NCI-H1436 treated with DMSO at 0.1 percent for 48 hours (cell line): Measurements from ENCODE around the gene GALNT16.

Experiments used
- DNase-seq: peaks from one replicate; lab custom pipeline; 2025; lab: John Stamatoyannopoulos, UW

GALNT16 gene

DNA sequence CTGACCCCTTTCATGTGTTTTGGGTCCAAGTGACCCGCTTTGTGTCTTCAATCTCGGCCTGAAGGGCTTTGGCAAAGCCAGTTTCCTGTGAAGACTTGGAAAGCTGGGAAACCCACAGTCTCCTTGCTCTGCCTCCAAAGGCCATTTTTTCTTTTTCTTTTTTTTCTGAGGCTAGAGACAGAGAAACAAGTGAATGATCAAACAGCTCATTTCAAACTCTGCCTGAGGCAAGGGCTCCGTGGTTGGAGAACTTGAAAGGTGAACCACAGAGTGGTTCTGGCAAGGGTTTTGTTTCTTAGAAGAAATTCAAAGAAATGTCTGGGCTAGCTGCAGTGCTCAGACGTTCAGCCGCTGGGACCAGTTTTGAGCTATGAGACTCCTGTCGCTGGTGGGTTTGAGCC lies 75.4 kb downstream of the GALNT16 start:
- DNase-seq: no peak

DNA sequence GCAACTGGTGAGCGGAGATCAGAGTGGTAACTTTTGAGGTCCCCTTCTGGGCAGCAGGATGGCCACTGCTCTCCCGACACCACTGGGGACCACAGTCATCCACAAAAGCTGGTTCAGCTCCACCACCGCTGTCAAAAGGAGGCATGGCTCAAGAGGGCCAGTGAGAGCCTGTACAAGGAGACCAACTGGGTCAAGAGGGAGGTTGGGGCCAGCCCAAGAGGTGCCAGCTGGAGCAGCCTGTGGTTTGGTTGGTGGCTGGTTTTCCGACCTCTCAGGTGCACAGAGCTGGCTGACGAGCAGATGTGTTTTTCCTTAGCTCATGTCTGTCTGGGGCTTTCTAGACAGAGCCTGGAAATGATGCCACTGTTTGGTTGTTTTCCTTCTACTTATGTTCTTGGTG lies 78.0 kb downstream of the GALNT16 start:
- no peak for DNase-seq

DNA sequence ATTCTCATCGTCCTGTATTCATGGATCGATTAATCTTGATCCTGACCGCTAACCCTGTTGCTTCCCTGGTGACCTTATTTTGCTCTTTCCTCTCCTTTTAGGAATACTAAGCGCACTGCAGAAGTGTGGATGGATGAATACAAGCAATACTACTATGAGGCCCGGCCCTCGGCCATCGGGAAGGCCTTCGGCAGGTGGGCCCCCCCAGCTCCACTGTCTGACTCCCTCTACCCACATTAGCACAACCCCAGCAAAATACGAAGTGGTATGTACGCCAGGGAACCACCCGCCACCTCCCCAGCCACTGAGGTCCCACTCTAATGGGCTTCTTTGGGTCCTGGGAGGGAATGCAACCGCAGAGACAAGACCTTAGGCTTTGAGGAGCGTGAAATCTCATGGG lies 79.5 kb downstream of the GALNT16 start:
- DNase-seq: no peak

DNA sequence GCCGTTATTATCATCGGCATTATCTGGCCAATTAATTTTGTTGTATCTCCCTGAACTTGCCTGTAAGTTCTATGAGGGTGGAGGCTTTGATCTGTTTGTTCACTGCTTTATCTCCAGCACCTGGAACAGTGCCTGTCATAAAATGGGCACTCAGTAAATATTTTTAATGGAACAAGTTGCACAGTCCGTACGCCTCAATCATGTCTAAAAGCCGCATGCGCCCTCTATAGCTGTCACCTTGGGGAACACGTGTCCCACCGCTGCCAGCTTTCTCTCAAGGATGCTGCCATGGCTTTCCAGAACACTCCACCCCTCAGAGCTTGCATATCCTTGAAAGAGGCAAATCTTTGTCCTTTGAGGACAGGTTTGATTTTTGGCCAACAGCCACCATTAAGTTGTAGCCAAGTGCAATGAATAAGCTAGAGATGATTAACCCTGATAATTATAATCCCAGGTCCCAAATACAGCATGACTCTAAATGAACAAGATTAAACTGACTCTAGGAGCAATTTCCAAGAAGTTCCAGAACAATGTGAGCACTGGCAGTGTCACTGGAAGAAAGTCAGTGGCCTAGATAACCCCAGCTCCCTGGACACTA lies 83.1 kb downstream of the GALNT16 start:
- no peak for DNase-seq

DNA sequence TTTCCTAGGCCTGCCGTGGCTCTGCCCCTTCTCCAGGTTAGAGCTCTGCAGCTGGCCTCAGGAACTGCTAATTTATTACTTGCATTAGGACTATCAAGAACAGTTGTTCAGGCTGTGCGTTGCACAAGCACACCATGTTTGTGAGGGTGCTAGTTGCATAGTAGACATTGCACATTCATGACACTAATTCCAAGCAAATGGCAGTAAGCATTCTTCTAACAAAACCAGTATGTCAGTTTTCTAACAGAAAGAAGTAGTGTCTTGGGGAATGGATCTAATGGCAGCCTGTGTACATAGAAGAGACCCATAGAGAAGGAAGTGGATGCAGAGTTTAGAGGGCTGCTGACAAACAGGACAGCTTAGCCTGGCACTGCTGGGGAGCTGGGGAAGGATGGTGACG lies 84.2 kb downstream of the GALNT16 start:
- no peak for DNase-seq

DNA sequence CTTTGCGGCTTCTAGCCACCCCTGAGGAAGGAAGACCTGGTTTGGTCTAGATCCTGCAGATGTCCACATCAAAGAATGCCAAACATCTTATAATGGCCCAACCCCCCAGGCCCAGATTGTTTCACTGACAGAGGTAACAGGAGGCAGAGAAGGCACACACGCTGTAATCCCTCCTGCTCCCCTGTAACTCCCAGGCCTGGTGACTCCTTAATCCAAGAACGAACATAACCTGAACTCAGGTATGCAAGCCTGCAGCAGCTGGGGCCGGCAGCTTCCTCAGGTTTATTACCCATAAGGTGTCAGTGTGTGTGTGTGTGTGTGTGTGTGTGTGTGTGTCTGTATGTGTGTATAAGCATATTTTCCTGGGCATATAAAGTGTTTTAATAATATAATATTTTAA lies 85.4 kb downstream of the GALNT16 start:
- DNase-seq: no peak

DNA sequence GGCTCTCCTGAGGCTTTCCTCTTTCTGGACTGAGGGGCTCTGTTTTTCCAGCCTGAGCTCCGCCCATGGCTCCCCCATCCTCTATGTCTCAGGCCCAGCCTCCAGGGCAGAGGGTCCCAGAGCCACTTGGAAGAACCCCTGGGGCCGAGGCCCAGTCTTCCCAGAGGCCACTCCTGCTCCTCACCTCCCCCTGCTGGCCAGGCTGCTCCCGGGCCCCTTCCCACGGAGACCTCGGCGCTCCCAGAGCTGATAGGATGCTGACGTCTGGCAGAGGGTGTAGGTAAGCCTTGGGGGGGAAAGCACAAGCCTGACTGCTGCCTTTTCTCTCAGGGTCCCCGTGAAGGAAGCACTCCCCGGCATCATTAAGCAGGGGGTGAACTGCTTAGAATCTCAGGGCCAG lies 86.8 kb downstream of the GALNT16 start:
- no peak for DNase-seq

DNA sequence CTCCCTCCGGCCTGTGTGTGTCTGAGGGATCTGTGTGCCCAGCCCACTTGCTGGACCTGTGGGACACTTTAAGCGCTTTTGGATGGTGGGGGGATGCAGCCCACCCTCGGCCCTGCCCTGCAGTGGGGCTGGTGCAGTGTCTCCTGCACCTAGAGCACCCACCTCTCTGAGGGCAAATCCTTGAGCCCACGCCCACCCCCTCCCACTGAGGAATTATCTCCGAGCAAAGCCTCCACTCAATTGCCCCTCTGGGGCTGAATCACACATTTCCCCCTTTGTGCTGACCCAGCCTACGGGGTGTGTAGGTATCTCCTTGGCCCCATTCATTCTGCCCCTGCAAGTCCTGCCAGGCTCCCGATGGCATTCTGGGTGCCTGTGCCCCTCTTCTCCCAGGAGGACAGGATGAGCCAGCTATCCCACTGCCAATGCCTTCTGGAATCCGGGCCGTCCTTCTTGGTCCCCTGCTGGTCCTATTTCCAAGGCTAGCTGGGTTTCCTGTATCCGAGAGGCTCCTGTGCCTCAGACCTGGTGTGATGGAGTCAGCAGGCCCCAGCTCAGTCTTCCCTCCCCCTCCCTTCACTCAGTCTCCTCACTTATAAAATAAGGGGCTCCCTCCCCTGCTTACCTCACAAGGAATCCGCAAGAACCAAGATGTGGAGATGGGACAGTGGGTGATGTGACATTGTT lies 89.3 kb downstream of the GALNT16 start:
- no peak for DNase-seq

DNA sequence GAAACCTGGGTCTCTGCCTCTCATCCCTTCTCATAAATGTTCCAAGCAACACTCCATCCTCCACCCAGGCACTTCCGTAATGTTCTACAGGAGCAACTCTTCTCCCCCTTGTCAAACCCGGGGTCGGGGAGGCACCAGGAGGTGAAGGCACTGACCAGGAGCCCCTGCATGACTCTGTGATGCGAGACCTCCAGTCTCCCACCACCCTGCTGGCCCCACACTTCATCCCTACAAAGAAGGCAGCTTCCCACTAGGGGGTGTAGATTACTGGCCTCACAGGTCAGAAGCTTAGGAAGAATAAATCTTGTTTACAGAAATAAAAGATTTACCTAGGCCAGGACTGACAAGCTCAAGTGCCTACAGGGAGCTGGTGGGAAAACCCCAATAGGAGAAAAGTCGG lies 90.9 kb downstream of the GALNT16 start:
- DNase-seq: no peak

DNA sequence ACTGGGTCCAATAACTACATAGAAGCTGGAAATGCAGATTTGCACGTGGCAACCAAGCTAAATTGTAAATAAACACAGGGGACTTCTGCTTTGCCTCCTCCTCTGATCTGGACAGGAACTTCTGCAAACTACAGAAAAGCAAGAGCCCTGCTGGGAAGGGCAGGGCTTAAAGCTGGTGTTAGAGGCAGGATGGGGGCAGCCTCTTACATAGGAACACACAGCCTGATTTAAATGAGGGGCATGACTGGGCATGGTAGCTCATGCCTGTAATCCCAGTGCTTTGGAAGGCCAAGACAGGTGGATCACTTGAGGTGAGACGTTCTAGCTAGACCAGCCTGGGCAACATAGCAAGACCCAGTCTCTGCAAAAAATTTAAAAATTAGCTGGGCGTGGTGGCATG lies 91.4 kb downstream of the GALNT16 start:
- DNase-seq: no peak

DNA sequence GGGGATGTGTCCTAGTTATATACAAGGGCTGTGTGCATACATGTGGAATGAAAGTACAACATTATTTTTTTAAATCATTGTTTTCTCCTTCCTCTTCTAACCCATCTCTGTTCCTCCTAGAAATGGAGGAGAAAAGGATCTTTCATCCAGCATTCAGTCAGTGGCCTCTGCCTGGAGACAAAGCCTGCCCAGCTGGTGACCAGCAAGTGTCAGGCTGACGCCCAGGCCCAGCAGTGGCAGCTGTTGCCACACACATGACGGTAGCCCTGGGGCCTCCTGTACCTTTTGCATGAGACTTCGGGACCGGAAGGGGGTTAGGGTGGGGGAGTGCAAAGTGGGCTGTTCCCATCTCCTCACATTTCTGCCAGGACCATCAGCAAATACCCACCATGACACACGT lies 92.0 kb downstream of the GALNT16 start:
- DNase-seq: no peak

DNA sequence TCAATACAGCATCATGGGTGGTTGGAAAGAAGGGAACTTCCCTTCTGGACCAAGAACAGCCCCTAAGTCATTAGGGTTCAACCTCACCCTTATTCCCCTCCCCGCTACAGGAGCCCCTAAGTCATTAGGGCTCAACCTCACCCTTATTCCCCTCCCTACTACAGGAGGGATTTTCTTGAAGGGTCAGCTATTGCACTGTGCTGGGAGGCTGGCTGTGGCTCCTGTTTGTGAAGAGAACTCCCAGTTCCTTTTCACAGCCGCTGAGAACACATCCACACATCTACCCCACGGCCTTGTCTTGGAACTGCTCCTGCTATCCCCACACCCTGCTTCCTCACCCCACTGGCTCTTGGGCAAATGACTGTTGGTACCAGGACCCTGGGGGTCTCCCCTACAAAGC lies 93.2 kb downstream of the GALNT16 start:
- DNase-seq: no peak

DNA sequence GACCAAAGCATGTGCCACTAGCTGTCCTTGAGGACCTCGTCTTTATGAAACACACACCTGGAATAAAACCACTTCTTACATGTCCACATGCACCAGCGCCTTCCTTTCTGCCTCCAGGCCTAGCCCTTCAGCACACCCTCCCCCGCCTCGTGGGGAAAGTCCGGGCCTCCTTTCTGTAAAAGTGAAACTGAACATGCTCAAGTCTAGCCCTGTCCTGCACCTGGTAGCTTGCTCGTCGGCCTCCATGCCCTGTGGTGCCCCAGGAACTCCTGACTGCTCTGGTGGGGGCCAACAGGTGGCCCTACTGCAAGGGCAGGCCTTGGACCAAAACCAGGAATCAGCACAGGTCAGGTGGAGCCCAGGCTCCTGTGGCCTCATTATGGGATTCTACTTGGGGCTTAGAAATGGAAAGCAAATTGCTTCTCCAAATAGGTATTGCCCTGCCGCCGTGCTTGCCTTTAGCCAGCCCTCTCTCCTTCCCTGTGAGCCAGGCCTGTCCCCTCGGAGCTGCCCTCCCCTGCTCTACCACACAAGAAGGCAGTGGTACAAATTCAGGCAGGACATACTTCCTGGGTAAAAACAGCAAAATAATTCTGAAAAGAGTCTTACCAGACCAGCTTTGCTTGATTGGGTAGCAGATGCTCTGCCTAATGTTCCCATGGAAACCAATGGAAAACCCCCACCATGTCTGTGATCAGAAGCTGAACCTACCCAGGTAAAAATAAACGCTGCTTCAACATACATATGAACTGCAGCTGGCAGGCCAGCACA lies 94.6 kb downstream of the GALNT16 start:
- no peak for DNase-seq

DNA sequence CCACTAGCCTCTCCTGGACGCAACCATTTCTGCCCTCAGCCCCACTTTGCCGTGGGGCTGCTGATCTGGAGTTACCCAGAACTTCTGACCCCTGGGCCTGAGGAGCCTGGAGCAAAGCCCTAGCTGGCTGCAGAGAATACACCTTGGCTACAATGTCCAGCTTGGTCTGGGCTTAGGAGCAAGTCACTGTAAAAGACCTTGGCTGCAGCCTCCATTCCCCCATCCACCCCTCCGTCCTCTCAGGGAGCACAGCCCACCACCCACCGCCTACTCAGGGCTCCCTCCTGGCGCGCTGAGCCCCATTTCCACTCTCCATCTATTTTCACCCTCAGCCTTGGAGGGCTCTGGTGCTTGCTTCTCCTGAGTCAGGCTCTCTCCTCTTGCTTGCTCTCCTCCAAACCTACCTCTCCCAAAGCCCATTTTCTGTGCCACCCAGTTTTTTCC lies 95.2 kb downstream of the GALNT16 start:
- no peak for DNase-seq

DNA sequence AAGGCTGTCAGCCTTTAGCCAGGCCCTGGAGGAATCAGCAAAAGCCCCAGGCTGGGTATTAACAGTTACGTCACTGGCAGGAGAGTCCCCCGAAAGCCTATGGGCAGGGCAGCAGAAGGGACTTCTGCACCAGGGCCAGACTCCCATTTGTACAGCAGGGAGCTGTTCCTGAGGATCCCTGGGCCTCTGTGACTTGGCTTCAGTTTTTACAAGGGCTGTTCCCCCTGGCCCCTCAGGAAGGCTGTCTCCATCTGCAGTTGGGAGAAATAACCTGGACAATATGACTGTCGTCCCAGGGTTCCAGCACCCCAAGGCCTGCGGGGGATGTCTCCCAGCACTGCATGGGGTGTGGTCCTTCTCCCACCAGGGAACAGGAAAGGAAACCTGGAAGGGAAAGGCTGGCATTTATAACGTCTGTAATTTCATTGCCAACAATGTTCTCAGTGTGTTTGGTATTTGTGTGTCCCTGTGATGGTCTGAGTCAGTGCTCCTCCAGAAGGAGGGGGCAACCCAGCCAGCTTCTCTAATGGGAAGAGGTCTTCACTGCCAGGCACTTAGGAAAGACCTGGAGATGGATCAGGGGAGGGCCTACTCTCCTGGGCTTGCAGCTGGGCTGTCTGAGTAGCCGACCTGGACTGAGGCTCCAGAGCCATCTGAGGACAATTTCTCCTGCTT lies 95.8 kb downstream of the GALNT16 start:
- no peak for DNase-seq

DNA sequence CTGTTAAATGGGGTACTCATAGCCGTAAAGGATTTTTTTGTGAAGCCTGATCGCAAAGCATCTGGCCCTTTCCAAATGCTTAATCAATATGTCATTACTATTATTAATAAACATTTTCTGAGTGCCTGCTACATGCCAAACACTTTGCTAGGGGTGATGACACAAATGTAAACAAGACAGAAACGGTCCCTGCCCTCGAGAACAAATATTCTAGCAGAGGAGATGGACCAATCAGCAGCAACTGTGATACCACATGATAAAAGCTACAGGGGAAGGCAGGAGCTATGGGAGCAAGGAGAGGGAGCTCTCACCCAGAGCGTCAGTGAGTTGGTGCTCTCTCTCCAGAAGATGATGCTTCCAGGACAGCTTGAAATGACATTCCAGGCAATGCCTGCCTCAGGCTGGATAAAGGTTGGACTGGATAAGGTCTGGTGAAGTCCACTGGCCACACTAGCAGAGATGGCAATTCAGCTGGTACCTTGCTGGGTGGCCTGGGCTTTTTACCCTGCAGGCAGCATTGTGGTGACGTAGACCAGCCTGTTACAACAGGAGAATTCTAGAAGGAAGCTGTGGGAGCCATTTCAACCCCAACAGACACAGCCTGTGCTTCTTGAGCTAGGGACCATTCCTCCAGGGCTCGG lies 97.1 kb downstream of the GALNT16 start:
- DNase-seq: no peak

DNA sequence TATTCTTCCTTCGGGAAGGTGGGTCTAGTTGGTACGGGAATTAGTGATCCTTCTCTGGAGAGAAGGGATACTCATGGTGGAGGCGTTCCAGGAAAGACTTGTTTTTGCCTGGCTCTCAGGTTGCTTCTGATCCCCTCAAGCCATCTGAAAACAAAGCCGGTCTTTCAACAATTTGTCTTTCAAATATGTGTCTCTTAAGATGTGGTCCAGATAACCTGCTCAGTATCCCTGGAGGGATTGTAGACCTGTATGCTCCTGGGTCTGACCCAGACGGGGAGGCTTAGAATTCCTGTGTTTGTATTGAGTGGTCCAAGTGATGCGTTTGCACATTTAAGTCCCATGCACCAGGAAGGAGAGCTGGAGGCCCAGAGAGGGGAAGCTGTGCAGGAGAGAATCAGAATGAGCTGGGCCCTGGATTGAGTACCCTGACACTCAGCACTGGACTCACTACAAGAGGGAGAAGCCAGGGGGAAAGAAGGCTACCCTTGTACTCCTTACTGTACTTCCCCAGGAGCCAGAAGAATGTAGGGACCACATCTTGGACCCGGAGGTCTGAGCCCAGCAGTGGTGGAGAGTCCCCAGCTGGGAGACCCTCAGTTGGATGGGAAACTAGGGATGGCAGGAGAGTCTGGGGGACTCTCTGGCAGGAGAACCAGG lies 97.7 kb downstream of the GALNT16 start:
- no peak for DNase-seq

DNA sequence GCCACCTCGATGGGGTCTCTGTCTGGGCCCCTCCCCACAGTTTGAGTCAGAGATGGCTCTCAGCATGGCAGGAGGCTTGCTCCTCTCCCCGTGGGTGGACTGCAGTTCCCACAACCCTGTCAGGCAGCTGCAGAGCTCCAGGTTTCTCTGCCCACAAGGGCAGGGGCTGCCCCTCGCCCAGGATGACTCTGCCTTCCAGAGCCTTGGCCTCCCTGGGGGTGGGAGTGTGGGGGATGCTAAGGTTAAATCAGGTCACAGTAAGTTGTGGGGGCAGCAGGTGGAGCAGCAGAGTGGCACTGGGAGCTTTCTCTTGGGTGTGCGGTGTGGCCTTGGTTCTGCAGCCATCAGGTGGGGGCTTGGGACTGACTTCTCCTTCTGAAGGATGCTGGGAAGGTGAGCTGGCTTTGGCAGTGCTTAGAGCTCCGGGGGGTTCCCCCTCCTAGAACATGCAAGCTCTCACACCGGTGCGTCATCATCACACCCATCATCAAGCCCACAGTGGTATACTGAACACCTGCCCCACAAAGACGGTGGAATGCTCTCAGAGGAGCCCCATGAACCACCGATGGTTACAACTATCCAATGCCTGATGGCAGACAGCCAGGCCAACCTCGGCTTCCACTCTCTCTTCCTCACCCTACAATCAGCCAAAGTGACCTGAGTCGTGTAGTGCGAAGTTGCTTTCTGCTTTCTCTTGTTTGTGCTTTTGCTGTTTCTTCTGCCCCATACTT lies 98.4 kb downstream of the GALNT16 start:
- DNase-seq: no peak

DNA sequence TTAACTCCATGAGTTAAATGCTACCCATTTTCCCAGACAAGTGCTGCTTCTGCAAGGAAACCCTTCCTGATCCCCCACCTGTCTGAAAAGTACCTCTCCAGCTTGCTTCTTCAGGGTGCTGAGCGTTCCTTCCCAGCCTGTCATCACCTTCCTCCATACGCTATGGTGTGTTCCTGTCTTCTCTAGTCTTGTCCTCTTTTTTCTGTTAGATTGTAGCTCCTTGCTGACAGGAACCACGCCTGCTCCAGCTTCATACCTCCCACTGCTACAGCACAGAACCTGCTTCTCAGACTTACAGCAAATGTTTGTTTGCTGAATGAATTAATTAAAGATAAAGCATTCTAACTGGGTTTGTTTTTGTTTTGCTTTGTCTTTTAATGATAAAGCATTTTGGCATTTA lies 99.0 kb downstream of the GALNT16 start:
- DNase-seq: no peak

DNA sequence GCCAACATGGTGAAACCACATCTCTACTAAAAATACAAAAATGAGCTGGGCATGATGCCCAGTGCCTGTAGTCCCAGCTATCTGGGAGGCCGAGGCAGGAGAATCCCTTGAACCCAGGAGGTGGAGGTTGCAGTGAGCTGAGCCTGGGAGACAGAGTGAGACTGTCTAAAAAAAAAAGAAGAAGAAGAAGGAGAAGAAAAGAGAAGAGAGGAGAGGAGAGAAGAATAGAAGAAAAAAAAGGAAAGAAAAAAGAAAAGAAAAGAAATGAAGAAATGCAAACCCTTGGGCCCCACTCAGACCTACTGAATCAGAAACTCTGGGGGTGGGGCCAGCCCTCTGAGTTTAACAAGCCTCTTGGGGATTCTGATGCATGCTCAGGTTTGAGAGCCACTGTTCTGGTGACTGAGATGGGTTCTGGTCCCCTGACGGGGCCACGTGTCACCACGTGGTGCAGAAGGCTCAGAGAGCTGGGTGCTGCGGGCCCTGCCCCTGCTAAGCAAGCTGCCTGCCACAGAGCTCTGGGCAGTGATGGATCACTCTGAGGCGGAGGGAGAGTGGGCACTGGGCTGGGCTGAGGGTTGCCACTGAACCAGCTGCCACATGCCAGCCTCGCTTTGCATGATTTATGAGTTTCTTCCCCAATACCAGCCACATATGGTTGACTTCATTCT lies 100.6 kb downstream of the GALNT16 start:
- DNase-seq: no peak

DNA sequence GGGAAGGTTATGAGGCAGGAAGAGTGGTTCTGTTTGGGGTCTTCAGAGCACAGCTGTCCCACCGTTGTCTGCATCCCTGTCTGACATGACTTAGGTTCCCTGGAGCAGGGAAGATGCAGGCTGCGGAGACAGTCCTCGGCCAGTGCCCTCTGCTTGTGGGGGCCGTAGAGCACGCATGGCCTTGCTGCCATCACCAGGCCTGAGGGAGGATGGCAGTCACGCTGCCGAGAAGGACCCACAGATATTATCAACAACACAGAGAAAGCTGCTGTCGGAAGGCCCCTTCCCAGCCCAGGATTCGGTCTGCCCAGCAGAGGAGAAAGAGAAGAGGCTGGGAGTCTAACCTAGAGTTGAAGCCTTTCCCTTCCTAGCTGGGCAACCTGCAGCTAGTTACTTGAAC lies 103.1 kb downstream of the GALNT16 start:
- DNase-seq: no peak
